Epithelial cell of esophagus (primary cell): ENCODE measurements around the gene RHOF.

Experiments used
- DNase-seq: peaks from one replicate; pipeline ENCODE4 v3.0.0; 2010; ENCODE audit warnings: low read depth
- H3K4me3 ChIP-seq: 2 replicates; pipeline ENCODE4 v1.5.1; 2011; ENCODE audit warnings: mild to moderate bottlenecking, low read length, control low read depth
- CTCF ChIP-seq: IDR thresholded peaks from 2 replicates; pipeline ENCODE4 v1.5.1; 2011; ENCODE audit warnings: low read depth, mild to moderate bottlenecking, low read length, control low read depth, inconsistent platforms; ENCODE audit not compliant: insufficient read depth; ENCODE audit errors: missing control alignments

RHOF gene

GRCh38 chr12:121804417-121805111 is 11.1 kb upstream of the RHOF start:
- peak overlapping the region; percentile 64 for H3K4me3 ChIP-seq
- peak; percentile 42 for DNase-seq
- TF ChIP-seq CTCF = no peak

GRCh38 chr12:121803861-121804416 is 10.5 kb upstream of the RHOF start, which contains the start of gene SETD1B:
SETD1B (plus strand) TSS chr12:121804009; CDS start chr12:121804738, 729 bp downstream.
- TF ChIP-seq CTCF = no peak
- peak within 1 kb of the TSS; percentile 64 for H3K4me3 ChIP-seq
- DNase-seq = peak; percentile 54

GRCh38 chr12:121802843-121803698 is 9.6 kb upstream of the RHOF start:
- DNase-seq = peak; percentile 94
- peak overlapping the region; percentile 54 for H3K4me3 ChIP-seq
- no peak for TF ChIP-seq CTCF

- no peak for TF ChIP-seq CTCF
- H3K4me3 ChIP-seq = peak overlapping the region; percentile 54
- no peak for DNase-seq
Measured at GRCh38 chr12:121802485-121802842, 9.0 kb upstream of the RHOF start.

GRCh38 chr12:121801595-121802484 is 8.4 kb upstream of the RHOF start:
- H3K4me3 ChIP-seq = peak overlapping the region; percentile 54
- TF ChIP-seq CTCF = no peak
- DNase-seq = peak; percentile 45
